HG03025 (cell line): ENCODE measurements around the gene ATP6V1E1.
"Not testable (repeated sequence)": the region's sequence is repeated elsewhere in the genome, so short reads cannot be mapped to it uniquely, and the experiment has no call there.

Experiments
- ATAC-seq: cut with Tn5 transposase; IDR thresholded peaks from one replicate; pipeline ENCODE4 v1.9.1; 2021; ENCODE audit warnings: mild to moderate bottlenecking, moderate library complexity; ENCODE audit not compliant: unreplicated experiment, low FRiP score

ATP6V1E1 gene

GRCh38 chr22:17583151-17583550, 45.4 kb downstream of the ATP6V1E1 start:
- no peak for ATAC-seq

GRCh38 chr22:17581631-17582030, 46.9 kb downstream of the ATP6V1E1 start:
- no peak for ATAC-seq

- no peak for ATAC-seq
Observed at GRCh38 chr22:17581056-17581455, 47.5 kb downstream of the ATP6V1E1 start.

DNA sequence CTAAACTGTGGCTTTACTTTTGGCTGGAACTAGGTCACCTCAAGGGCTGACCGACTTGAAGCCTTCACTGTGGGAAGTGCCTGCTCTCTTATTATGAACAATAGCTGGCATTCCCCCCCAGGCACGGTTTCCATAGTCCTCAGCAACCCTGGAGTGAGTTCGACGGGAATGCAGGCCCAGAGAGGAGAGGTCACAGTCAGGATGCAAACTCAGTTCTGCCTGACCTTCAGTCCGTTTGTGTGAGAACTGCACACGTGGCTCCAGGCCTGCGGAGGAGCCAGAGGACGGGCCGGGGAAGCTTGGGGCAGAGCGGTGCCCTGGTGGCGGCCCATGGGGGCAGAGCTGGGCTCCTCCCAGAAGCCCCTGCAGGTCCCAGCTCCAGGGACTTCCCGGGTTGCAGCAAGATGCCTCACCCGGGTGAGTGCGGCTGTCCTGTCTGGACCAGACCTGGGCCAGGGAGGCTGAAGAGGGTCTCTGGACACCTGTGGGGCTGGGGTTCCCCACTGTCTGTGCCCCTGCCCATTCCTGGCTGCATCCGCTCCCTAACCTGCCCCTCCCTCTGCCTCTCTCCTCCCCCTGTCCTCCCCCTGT, 48.0 kb downstream of the ATP6V1E1 start:
- ATAC-seq: no peak

DNA sequence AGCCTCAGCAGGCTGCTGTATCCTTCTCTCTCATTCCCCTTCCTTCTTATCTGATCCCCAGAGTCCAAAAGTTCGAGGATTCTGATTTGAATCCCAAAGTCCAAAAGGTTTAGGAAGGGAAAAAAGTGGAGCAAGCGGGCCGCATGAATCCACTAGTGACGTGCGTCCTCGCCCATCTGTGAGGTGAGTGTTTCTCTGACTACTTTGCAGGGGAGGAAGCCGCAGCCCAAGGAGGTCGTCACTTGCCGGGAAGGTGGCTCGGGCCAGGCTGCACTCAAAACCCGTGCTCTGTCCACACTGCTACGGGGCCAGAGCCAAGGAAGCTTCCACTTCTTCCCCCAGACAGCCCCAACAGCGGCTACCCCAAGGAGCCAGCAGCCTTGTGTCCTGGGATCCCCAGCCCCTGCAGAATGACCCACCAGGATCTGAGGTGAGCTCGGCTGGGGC, 49.0 kb downstream of the ATP6V1E1 start:
- no peak for ATAC-seq

- no peak for ATAC-seq
Observed at GRCh38 chr22:17578136-17578754, 50.3 kb downstream of the ATP6V1E1 start.

GRCh38 chr22:17576470-17576869, 52.1 kb downstream of the ATP6V1E1 start:
- no peak for ATAC-seq

- no peak for ATAC-seq
Observed at GRCh38 chr22:17575681-17576080, 52.9 kb downstream of the ATP6V1E1 start.

DNA sequence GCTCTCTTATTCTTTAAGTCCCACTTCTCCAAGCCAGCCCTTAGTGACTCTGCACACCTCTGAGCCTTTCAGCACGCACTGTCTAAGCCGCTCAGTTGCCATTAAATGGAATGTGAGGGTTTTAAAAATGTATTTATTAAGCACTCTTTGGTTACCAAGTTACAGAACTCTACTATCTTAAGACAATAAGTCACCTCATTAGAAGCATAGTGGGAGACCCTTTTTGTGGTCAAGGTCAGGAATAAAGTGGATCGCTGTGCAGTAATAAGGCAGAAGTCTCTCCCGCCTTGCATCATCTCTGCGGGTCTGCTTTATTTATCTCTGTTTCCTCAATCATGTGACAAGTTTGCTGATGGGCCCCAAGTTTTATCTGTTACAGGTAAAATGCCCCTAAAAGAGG, 53.4 kb downstream of the ATP6V1E1 start:
- no peak for ATAC-seq

GRCh38 chr22:17570851-17571631, 57.5 kb downstream of the ATP6V1E1 start:
- no peak for ATAC-seq

DNA sequence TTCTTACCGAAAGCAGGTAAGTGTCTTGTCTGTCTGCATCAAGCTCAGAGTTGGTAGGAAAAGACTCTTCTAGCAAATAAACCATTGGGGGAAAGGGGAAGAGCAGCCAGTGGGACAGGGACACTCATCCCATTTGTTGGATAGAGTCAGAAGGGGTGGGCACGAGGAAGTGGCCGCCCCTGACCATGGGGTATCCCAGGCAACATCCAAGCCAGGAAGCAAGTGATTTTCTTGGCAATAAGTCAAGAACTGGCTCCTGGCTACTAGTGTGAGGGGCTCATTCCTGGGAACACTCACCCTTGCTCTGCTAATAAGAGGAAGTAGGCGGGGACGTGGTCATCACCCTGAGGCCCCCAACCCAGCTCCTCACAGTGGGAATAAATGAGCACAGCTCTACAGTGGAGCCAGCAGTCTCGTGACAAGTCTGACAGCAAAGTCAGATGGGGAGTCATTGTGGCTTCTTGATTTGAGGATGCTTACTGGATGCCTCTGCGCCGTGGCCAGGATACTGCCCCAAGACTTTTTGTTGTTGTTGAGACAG, 58.5 kb downstream of the ATP6V1E1 start:
- ATAC-seq: no peak

- ATAC-seq: no peak
Observed at GRCh38 chr22:17566776-17567175, 61.8 kb downstream of the ATP6V1E1 start.

GRCh38 chr22:17566016-17566687, 62.4 kb downstream of the ATP6V1E1 start:
- ATAC-seq: not testable (repeated sequence)

DNA sequence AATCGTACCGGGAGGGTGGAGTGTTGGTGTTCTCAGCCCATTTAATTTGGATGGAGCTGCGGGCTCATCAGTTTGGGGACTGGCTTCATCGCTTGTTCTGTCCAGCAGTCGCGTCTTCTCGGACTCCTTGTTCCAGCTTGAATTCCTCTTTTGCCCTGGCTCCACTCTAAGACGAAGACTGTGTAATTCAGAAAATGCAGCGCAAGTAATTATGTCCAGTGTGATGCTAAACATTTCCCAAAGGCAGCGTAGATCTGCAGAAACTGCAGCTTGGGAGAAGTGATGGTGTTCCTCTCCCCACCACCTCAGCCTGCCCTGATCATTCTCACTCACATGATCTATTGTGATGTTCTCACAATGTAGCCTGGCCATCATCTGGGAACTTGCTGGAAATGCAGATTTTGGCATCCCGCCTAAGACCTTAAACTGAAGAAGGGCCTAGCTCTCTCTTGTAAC, 64.6 kb downstream of the ATP6V1E1 start:
- no peak for ATAC-seq

DNA sequence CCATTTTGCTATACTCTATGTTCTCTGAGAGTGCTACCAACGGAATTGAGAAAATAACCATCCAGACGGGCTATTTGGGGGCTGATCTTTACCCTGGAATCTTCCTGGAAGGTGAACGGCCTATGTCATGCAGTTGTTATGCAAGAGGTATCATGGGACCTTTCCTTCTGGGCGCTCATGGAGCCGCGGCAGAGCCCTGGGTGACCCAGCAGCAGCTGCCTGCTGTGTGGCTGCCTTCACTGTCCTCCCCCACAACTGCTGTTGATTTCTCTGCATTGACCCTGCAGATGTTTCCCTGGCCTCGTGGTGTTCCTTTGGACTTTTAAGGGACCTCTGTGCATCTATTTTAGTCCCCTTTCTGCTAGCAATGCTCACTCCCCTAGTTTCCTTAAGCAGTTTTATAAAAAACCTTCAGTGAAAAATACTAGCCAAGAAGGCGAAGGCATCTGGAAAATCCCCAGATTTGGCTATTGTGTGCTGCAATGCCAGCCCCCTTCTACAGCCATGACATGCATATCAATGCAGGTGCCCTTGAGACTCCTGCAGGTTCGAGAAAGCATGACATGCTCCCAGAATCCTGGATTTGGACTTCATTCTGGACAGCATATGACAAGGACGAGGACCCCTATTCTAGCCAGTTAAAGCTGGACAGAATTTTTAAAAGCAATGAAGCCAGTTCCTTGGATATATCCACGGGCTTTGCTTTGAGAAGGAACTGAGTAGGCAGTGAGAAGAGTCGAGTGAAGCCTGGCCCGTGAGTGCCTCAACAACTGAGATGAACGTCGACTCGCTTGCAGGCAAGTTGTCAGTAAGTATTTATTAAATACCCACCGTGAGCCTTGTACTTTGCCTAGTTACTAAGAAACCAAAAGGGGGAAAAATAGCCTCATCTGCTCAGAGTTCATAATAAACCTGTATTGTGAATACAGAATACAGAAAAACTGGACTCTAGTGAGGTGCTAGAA, 65.4 kb downstream of the ATP6V1E1 start, which contains the start of gene SLC25A18:
TSS of gene SLC25A18 (plus strand) at position 593 of the 965 bp plus-strand sequence. CDS start 16,447 bp downstream, outside the sequence.
- ATAC-seq: no peak

DNA sequence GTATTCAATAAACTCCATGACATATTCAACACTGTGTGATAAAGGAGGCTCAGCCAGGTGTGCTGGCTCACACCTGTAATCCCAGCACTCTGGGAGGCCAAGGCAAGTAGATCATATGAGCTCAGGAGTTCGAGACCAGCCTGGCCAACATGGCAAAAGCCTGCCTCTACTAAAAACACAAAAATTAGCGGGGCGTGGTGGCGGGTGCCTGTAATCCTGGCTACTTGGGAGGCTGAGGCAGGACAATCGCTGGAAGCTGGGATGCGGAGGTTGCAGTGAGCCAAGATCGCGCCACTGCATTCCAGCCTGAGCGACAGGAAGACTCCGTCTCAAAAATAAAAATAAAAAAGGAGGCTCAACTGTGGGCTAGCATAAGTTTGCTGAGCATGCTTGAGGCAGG, 69.4 kb downstream of the ATP6V1E1 start:
- ATAC-seq: no peak

- ATAC-seq: no peak
Observed at GRCh38 chr22:17554814-17555213, 73.7 kb downstream of the ATP6V1E1 start.

- no peak for ATAC-seq
Observed at GRCh38 chr22:17552737-17553136, 75.8 kb downstream of the ATP6V1E1 start.

GRCh38 chr22:17549655-17550054, 78.9 kb downstream of the ATP6V1E1 start:
- no peak for ATAC-seq
